NCI-H2171 (cell line): Measurements from ENCODE around the gene ZBTB25.

Experiments
- DNase-seq: peaks from one replicate; lab custom pipeline; 2025; lab: John Stamatoyannopoulos, UW

Gene ZBTB25

DNA sequence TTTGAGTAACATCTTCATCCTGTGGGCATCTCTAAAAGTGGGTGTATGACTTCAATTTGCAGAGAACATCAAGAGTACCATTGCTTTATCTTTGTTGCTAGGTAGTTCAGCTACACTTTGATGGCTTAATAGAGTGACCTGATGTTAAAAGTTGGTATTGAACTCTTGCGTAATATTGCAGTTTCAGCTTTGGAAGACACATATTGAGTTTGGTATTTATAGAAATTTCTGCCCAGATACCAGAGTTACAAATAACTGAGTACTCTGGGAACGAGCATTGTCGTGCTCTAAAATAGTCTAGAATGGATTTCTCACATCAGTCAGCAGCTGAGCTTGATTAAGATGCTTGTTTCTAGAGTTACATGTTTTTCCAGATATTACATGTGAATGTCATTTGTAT, 63.1 kb downstream of the ZBTB25 start:
- no peak for DNase-seq

- no peak for DNase-seq
These were observed 64.5 kb downstream of the ZBTB25 start for GRCh38 chr14:64439141-64439540.

- DNase-seq, result no peak
These were observed 65.3 kb downstream of the ZBTB25 start for GRCh38 chr14:64438181-64438841.

GRCh38 chr14:64434528-64434927, 69.1 kb downstream of the ZBTB25 start:
- DNase-seq, result no peak

GRCh38 chr14:64423987-64424386, 79.7 kb downstream of the ZBTB25 start:
- no peak for DNase-seq

DNA sequence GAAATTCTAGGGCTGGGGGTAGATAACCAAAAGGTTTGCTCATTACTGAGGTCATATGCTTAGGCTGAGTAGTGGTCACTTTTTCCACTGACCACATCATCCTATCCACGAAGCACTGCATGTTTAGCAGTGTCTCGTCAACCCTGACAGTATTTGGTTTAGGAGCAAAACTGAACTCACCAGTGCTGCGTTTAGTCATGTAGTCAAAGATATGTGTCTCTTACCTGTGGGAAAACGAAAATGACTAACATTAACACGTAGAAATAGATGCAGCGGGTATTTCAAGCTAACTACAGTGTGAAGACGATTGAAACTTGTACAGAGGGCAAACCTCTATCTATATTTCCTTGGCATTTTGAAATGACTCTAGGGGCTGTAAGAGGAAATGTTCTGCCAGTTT, 80.9 kb downstream of the ZBTB25 start:
- no peak for DNase-seq

- DNase-seq, result no peak
These were observed 81.6 kb downstream of the ZBTB25 start for GRCh38 chr14:64422005-64422404.

GRCh38 chr14:64421166-64421565, 82.5 kb downstream of the ZBTB25 start:
- no peak for DNase-seq

GRCh38 chr14:64419003-64419402, 84.6 kb downstream of the ZBTB25 start:
- DNase-seq, result no peak

GRCh38 chr14:64417771-64418125, 85.9 kb downstream of the ZBTB25 start:
- no peak for DNase-seq

- no peak for DNase-seq
These were observed 86.4 kb downstream of the ZBTB25 start for GRCh38 chr14:64417055-64417770.

GRCh38 chr14:64416348-64416932, 87.2 kb downstream of the ZBTB25 start:
- no peak for DNase-seq

- DNase-seq, result no peak
These were observed 91.4 kb downstream of the ZBTB25 start for GRCh38 chr14:64412237-64412636.

- DNase-seq, result no peak
These were observed 92.6 kb downstream of the ZBTB25 start for GRCh38 chr14:64411001-64411400.

- DNase-seq, result no peak
These were observed 93.4 kb downstream of the ZBTB25 start for GRCh38 chr14:64410084-64410774.

- no peak for DNase-seq
These were observed 94.3 kb downstream of the ZBTB25 start for GRCh38 chr14:64409126-64409920.

GRCh38 chr14:64407329-64407728, 96.3 kb downstream of the ZBTB25 start:
- DNase-seq, result no peak

GRCh38 chr14:64405295-64405694, 98.3 kb downstream of the ZBTB25 start:
- DNase-seq, result no peak

DNA sequence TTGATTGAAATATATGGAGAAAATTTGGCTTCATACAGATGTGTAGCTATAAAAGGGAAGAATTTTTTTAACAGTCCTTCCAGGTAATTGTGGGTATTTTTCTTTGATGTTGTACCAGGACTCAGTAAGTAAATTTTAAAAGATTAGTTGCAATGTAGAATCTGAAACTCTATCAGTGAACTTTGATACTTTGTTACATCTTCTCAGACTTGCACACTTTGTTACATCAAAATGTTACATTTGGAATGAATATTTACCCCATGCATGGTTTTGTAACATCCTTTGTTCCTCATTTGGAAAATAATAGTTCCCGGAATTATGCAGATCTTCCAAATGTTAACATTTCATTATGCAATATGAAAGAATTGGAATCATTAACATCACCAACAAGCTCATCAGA, 101.7 kb downstream of the ZBTB25 start:
- no peak for DNase-seq

- DNase-seq, result no peak
These were observed 102.7 kb downstream of the ZBTB25 start for GRCh38 chr14:64400829-64401459.
